H1 (cell line): Measurements from ENCODE around the gene NKTR.

Source experiments
- POLR2A ChIP-seq, 2 experiments: IDR thresholded peaks; 1 replicate in 1 of 2; 2 replicates in 1 of 2; pipeline ENCODE4 v1.6.1; 2011; ENCODE audit warnings: low read depth in 2 of 2, low read length in 2 of 2, mild to moderate bottlenecking in 2 of 2; ENCODE audit errors: control extremely low read depth in 1 of 2
- TF ChIP-seq, protein P1 (sequence below), 3 experiments: IDR thresholded peaks; 1 replicate in 2 of 3; 2 replicates in 1 of 3; pipeline versions ENCODE4 v1.5.1 to v1.6.1; 2011; ENCODE audit warnings: low read length in 3 of 3, mild to moderate bottlenecking in 3 of 3, inconsistent platforms in 2 of 3, low read depth in 1 of 3, moderate library complexity in 1 of 3; ENCODE audit not compliant: insufficient read depth in 1 of 3; ENCODE audit errors: control extremely low read depth in 1 of 3

DNA sequence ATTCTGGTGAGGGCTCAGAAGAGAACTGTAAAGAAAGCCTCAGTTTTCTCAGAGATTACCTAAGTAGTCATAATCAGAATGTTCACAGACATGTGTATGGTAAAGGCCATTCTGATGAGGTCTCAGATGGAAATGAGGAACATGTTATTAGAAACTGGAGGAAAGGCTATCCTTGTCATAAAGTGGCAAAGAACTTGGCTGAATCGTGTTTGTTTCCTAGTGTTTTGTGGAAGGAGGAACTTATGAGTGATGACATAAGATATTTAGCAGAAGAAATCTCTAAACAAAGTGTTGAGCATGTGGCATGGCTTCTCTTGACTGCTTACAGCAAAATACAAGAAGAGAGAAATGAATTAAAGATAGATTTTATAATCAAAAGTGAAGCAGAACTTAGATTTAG, 72.0 kb downstream of the NKTR start:
- TF ChIP-seq, protein P1, sequence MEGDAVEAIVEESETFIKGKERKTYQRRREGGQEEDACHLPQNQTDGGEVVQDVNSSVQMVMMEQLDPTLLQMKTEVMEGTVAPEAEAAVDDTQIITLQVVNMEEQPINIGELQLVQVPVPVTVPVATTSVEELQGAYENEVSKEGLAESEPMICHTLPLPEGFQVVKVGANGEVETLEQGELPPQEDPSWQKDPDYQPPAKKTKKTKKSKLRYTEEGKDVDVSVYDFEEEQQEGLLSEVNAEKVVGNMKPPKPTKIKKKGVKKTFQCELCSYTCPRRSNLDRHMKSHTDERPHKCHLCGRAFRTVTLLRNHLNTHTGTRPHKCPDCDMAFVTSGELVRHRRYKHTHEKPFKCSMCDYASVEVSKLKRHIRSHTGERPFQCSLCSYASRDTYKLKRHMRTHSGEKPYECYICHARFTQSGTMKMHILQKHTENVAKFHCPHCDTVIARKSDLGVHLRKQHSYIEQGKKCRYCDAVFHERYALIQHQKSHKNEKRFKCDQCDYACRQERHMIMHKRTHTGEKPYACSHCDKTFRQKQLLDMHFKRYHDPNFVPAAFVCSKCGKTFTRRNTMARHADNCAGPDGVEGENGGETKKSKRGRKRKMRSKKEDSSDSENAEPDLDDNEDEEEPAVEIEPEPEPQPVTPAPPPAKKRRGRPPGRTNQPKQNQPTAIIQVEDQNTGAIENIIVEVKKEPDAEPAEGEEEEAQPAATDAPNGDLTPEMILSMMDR (IDR thresholded peaks at IDR 0.05; ENCODE audit: control extremely low read depth in 1 of 3, insufficient read depth in 1 of 3, low read depth in 1 of 3, low read length in 3 of 3): no peak
- TF ChIP-seq POLR2A (IDR thresholded peaks at IDR 0.05; ENCODE audit: control extremely low read depth in 1 of 2, low read depth in 2 of 2, low read length in 2 of 2): no peak
